AML-193 (cell line): ENCODE measurements around the gene OSTN.

Experiments used
- DNase-seq, 2 experiments: peaks; one replicate each; lab custom pipeline; 2025; lab: John Stamatoyannopoulos, UW

Gene OSTN

GRCh38 chr3:191235331-191236314 lies 36.6 kb downstream of the OSTN start:
- DNase-seq = no peak

- DNase-seq = no peak
Measured at GRCh38 chr3:191236646-191237045, 37.6 kb downstream of the OSTN start.

- no peak for DNase-seq
Measured at GRCh38 chr3:191237047-191237882, 38.2 kb downstream of the OSTN start.

- no peak for DNase-seq
Measured at GRCh38 chr3:191238321-191238817, 39.3 kb downstream of the OSTN start.

- DNase-seq = no peak
Measured at GRCh38 chr3:191239407-191240031, 40.5 kb downstream of the OSTN start.

- DNase-seq = no peak
Measured at GRCh38 chr3:191240486-191240885, 41.4 kb downstream of the OSTN start.

- peak; percentile 29 to 33 for DNase-seq
Measured at GRCh38 chr3:191244242-191244867, 45.3 kb downstream of the OSTN start.

- DNase-seq = peak; percentile 76 to 83
Measured at GRCh38 chr3:191246034-191246433, 47.0 kb downstream of the OSTN start.

GRCh38 chr3:191246630-191247029 lies 47.6 kb downstream of the OSTN start:
- DNase-seq = no peak

- DNase-seq = no peak
Measured at GRCh38 chr3:191253089-191253799, 54.2 kb downstream of the OSTN start.

- DNase-seq = no peak
Measured at GRCh38 chr3:191254098-191254873, 55.2 kb downstream of the OSTN start.

- no peak for DNase-seq
Measured at GRCh38 chr3:191255156-191255555, 56.1 kb downstream of the OSTN start.

- DNase-seq = no peak
Measured at GRCh38 chr3:191256405-191256804, 57.4 kb downstream of the OSTN start.

GRCh38 chr3:191257286-191257685 lies 58.2 kb downstream of the OSTN start:
- no peak for DNase-seq

GRCh38 chr3:191259486-191259885 lies 60.4 kb downstream of the OSTN start:
- DNase-seq = no peak

GRCh38 chr3:191260431-191261303 lies 61.6 kb downstream of the OSTN start:
- no peak for DNase-seq

GRCh38 chr3:191261304-191261638 lies 62.2 kb downstream of the OSTN start:
- no peak for DNase-seq

GRCh38 chr3:191262650-191263049 lies 63.6 kb downstream of the OSTN start:
- no peak for DNase-seq

GRCh38 chr3:191263365-191263764 lies 64.3 kb downstream of the OSTN start:
- DNase-seq = no peak
